Retinal pigment epithelial cell (primary cell): Measurements from ENCODE around the gene RBM26.

Experiments
- DNase-seq: peaks from one replicate; pipeline ENCODE4 v3.0.0-alpha.2; 2010; ENCODE audit warnings: low read depth
- H3K4me3 ChIP-seq: 2 replicates; pipeline ENCODE4 v1.5.1; 2011; ENCODE audit warnings: mild to moderate bottlenecking, low read length, control low read depth, moderate library complexity
- TF ChIP-seq, protein P1 (sequence below): conservative IDR thresholded peaks from 2 replicates; pipeline ENCODE4 v1.5.1; 2011; ENCODE audit warnings: low read depth, low read length, control low read depth, inconsistent platforms

The RBM26 gene

DNA sequence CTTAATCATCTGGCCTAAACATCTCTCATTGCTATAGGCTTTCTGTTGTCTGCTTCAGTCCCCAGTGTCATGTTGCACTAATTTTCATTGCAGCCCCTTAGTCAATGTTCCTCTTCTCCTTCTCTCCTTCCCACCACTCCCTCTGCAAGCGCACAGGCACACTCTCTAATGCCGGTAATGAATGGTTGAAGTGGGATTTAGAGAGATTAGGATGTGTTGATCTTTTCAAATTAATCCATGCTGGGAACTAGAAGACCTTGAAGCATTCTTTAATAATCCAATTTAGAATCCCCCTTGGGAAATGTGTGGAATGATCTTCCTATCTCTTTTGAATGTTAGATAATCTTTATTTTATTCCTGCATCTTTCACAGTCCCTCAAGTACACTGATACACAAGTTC lies 41.7 kb upstream of the RBM26 start:
- DNase-seq = no peak
- no peak overlapping the region for H3K4me3 ChIP-seq
- TF ChIP-seq, protein P1, sequence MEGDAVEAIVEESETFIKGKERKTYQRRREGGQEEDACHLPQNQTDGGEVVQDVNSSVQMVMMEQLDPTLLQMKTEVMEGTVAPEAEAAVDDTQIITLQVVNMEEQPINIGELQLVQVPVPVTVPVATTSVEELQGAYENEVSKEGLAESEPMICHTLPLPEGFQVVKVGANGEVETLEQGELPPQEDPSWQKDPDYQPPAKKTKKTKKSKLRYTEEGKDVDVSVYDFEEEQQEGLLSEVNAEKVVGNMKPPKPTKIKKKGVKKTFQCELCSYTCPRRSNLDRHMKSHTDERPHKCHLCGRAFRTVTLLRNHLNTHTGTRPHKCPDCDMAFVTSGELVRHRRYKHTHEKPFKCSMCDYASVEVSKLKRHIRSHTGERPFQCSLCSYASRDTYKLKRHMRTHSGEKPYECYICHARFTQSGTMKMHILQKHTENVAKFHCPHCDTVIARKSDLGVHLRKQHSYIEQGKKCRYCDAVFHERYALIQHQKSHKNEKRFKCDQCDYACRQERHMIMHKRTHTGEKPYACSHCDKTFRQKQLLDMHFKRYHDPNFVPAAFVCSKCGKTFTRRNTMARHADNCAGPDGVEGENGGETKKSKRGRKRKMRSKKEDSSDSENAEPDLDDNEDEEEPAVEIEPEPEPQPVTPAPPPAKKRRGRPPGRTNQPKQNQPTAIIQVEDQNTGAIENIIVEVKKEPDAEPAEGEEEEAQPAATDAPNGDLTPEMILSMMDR = no peak

DNA sequence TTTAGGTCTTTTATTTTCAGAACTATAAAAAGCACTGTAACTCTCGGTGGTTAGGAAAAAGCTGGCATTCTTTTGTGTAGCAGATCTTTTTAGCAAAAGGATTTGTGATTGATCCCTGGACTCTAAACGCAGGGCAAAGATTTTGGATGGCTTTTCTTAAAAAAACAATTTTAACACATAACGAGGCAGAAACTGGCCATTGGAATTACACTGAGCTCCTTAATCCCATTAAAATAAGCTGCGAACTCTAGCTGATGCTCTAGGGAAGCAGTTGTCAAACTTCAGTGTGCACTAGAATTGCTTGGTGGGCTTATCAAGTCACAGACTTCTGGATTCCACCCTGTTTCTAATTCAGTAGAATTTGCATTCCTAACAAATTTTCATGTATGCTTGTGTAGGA lies 41.1 kb upstream of the RBM26 start:
- no peak overlapping the region for H3K4me3 ChIP-seq
- no peak for DNase-seq
- TF ChIP-seq, protein P1 = no peak

DNA sequence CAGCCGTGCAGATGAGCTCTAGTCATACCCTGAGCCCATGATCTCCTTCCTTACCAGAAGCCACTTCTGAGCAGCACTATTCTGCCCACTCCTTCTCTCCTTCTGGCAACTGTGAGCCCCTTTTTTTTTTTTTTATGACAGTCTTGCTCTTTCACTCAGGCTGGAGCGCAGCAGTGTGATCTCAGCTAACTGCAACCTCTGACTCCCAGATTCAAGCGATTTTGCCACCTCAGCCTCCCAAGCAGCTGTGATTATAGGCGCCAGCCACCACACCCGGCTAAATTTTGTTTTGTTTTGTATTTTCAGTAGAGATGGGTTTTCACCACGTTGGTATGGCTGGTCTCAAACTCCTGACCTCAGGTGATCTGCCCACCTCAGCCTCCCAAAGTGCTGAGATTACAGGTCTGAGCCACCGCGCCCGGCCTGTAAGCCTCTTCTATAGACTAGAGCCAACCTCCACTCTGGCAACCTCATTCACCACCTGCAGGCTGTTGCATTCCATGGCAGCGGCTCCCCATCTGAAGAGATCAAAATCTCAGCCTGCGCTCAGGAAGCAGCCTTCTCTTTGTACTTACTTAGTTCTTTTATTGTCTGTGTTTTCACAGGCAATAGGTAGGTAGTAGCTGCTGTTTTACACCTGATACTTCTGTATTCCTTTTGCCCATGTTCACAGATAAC lies 40.1 kb upstream of the RBM26 start:
- no peak overlapping the region for H3K4me3 ChIP-seq
- no peak for DNase-seq
- TF ChIP-seq, protein P1 = no peak

DNA sequence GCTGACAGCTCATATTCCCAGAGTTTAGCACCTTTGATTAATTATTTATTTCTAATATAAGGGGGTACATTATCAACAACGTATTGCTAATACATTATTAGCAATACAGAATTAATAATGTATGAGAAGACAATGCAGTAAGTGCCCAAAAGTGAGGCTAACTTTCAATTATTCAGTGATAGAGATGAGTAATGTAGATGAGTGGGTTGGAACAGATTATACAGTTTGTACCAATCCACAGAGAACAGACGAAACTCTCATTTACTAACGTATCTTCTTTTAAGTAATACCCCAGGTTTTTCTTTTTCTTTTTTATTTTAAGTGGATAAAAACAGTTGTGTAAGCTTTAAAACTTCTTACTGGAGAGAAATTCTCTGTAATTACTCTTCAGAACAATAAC lies 36.7 kb upstream of the RBM26 start:
- no peak overlapping the region for H3K4me3 ChIP-seq
- TF ChIP-seq, protein P1 = no peak
- DNase-seq = no peak

DNA sequence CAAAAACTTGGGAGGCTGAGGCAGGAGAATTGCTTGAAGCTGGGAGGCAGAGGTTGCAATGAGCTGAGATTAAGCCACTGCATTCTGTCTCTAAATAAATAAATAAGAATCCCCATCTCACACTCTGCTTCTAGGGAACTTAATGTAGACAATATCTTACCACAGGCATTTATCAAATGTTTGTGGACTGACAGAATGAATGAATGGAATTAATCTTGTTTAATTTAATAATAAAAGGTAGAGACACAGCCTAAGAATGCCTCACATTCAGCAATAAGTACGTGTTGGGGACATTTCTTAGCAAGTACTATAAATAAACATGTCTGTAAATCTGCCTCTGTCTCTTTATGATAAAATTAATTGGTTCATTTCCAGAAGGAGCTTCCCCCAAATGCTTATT lies 36.2 kb upstream of the RBM26 start:
- TF ChIP-seq, protein P1 = no peak
- no peak for DNase-seq
- H3K4me3 ChIP-seq = no peak overlapping the region

DNA sequence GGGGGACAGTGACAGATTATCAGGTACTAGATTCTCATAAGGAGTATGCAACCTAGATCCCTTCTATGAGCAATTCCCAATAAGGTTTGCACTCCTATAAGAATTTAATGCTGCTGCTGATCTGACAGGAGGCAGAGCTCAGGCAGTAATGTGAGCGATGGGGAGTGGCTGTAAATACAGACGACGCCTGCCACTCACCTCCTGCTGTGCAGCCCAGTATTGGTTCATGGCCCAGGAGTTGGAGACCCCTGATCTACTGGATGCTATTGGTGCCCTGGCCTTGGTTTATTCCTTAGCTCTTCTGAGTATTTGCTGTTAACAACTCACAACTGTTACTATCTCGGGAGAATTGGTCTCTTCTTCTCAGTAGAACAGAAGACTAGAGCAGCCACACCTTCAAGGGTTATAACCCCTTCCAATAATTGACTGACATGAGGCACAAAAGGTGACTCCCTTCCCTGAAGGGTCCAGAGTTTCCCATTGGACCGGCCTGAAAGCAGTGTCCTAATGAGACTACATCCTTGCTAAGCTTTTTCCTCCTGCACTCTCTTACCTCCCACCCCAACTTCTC lies 35.0 kb upstream of the RBM26 start:
- TF ChIP-seq, protein P1 = no peak
- no peak for DNase-seq
- no peak overlapping the region for H3K4me3 ChIP-seq

DNA sequence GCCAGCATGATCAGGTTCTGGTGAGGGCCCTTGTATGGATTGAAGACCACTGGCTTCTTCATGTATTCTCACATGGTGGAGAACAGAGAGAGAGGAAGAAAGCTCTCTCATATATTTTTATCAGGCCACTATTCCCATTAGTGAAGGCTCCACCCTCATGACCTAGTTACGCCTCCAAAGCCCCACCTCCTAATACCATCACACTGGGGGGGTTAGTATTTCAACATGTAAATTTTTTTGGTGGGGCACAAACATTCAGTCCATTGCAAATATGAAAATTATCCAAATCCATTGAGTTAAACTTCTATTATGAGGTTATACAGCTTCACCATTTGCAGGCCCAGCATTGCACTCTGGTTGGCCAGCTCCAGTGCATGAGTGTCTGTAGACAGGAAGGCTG lies 33.2 kb upstream of the RBM26 start:
- TF ChIP-seq, protein P1 = no peak
- no peak for DNase-seq
- no peak overlapping the region for H3K4me3 ChIP-seq
